CD4-positive, alpha-beta memory T cell (primary cell): ENCODE data around the gene HUS1B. TPM values are rescaled to one million over a fixed set of nuclear protein-coding genes. Genes with fewer than 3 reads are reported as not detected.
A peak's percentile ranks its signal among the peaks of the same experiment; 100 is the strongest.
"Not testable (repeated sequence)": the region's sequence is repeated elsewhere in the genome, so short reads cannot be mapped to it uniquely, and the experiment has no call there.

Experiments used
- CTCF ChIA-PET: fragments of 350-600 bp; sonication (Branson Sonifier 250); formaldehyde crosslinking; loops from one replicate; lab custom pipeline; 2021; ENCODE audit warnings: inconsistent platforms; ENCODE audit not compliant: partially characterized antibody; lab: Charles Lee
- POLR2A ChIA-PET: fragments of 350-600 bp; sonication (Branson Sonifier 250); formaldehyde crosslinking; loops from one replicate; lab custom pipeline; 2021; ENCODE audit not compliant: partially characterized antibody; lab: Charles Lee
- DNase-seq, 5 donors: peaks; one replicate each; pipeline versions ENCODE4 v3.0.0 to v3.0.0-alpha.2; 2020 to 2022; ENCODE audit warnings: mixed read lengths in 1 of 5
- H3K27ac ChIP-seq: one replicate; pipeline ENCODE4 v1.7.0; 2013; ENCODE audit warnings: low read depth, low read length
- H3K27me3 ChIP-seq: 2 replicates; pipeline ENCODE4 v1.7.0; 2013; ENCODE audit warnings: mild to moderate bottlenecking, low read length, moderate library complexity; ENCODE audit not compliant: insufficient read depth
- H3K36me3 ChIP-seq: 2 replicates; pipeline ENCODE4 v1.7.0; 2013; ENCODE audit warnings: mild to moderate bottlenecking, low read length, moderate library complexity; ENCODE audit not compliant: insufficient read depth
- H3K4me1 ChIP-seq: 2 replicates; pipeline ENCODE4 v1.7.0; 2013; ENCODE audit warnings: mild to moderate bottlenecking, low read length, moderate library complexity; ENCODE audit not compliant: insufficient read depth
- H3K4me3 ChIP-seq, 2 donors: one replicate each; pipeline ENCODE4 v1.7.0; 2013; ENCODE audit warnings: low read length in 2 of 2, mild to moderate bottlenecking in 1 of 2
- H3K9me3 ChIP-seq, 2 donors: one replicate each; pipeline ENCODE4 v1.7.0; 2013; ENCODE audit warnings: low read length in 2 of 2, control low read depth in 1 of 2; ENCODE audit not compliant: control insufficient read depth in 1 of 2
- H3K27ac Mint-ChIP-seq, 7 donors: one replicate each; pipeline ENCODE4 v1.8.0; 2020 to 2021; ENCODE audit warnings: mixed read lengths in 7 of 7, mild to moderate bottlenecking in 6 of 7, inconsistent platforms in 3 of 7, moderate library complexity in 3 of 7
- H3K27me3 Mint-ChIP-seq, 2 donors: one replicate each; pipeline ENCODE4 v1.8.0; 2020 to 2021; ENCODE audit warnings: mixed read lengths in 2 of 2
- H3K36me3 Mint-ChIP-seq, 2 donors: one replicate each; pipeline ENCODE4 v1.8.0; 2020 to 2021; ENCODE audit warnings: mixed read lengths in 2 of 2, inconsistent platforms in 1 of 2, mild to moderate bottlenecking in 1 of 2
- H3K4me1 Mint-ChIP-seq, 4 donors: one replicate each; pipeline ENCODE4 v1.8.0; 2020 to 2021; ENCODE audit warnings: mixed read lengths in 4 of 4, mild to moderate bottlenecking in 1 of 4
- H3K4me3 Mint-ChIP-seq, 8 donors: one replicate each; pipeline ENCODE4 v1.8.0; 2020 to 2021; ENCODE audit warnings: mixed read lengths in 8 of 8, mild to moderate bottlenecking in 7 of 8, moderate library complexity in 6 of 8, inconsistent platforms in 3 of 8
- H3K9me3 Mint-ChIP-seq, 8 donors: one replicate each; pipeline ENCODE4 v1.8.0; 2020 to 2021; ENCODE audit warnings: mixed read lengths in 8 of 8, mild to moderate bottlenecking in 5 of 8, inconsistent platforms in 3 of 8, moderate library complexity in 1 of 8
- intact Hi-C: fragments of 100-400 bp; cut with micrococcal nuclease; formaldehyde crosslinking; loops from one replicate; pipeline ENCODE4 v1.15.1; 2023
- polyA plus RNA-seq, 2 donors: library from polyadenylated mRNA; unstranded; fragments of 300-500 nt; fragmentation: Illumina TruSeq; gene quantifications; one replicate each; pipeline ENCODE4 v1.2.3, GENCODE V29; 2021
- total RNA-seq, 2 experiments: library from RNA; stranded (reverse); gene quantifications; one replicate each; pipeline ENCODE4 v1.2.3, GENCODE V29; 2021

HUS1B gene
- total and polyA plus RNA-seq, 4 experiments from 2014 or later = 0.78 to 2.6 (median 2.0) TPM

GRCh38 chr6:701215-701614, 44.3 kb upstream of the HUS1B start:
- ChIA-PET POLR2A (no interaction called here), CTCF (interaction anchor here (0.7 to 1.1 kb wide), 4 partner anchors 8 to 109 kb away, joined by 3 read pairs; no protein-coding TSS in a partner anchor)

GRCh38 chr6:700490-700889, 43.6 kb upstream of the HUS1B start:
- Mint-ChIP-seq H3K4me1 (no peaks in the 10 kb centered on the region), H3K9me3 (no peaks in the 10 kb centered on the region), H3K36me3 (no peaks in the 10 kb centered on the region), H3K27ac (peak overlapping the region in 1 of 7 donors; percentile 13), H3K27me3 (no peaks in the 10 kb centered on the region), H3K4me3 (no peak overlapping the region)
- intact Hi-C loops = no loop called here
- Histone ChIP-seq H3K4me3 (no peak overlapping the region), H3K9me3 (no peaks in the 10 kb centered on the region), H3K27ac (no peak overlapping the region), H3K36me3 (no peaks in the 10 kb centered on the region), H3K4me1 (no peaks in the 10 kb centered on the region), H3K27me3 (no peaks in the 10 kb centered on the region)
- no peak for DNase-seq
- POLR2A ChIA-PET = no interaction called here
- CTCF ChIA-PET = interaction anchor here (0.7 to 1.1 kb wide), 4 partner anchors 9 to 108 kb away, joined by 3 read pairs; no protein-coding TSS in a partner anchor

More at GRCh38 chr6:701215-701614, 44.3 kb upstream of the HUS1B start:
- Histone ChIP-seq H3K9me3 (no peaks in the 10 kb centered on the region), H3K27me3 (no peaks in the 10 kb centered on the region), H3K4me1 (no peaks in the 10 kb centered on the region), H3K27ac (no peak overlapping the region), H3K4me3 (no peak overlapping the region), H3K36me3 (no peaks in the 10 kb centered on the region)
- no peaks in the 10 kb centered on the region for H3K36me3 Mint-ChIP-seq
- no peaks in the 10 kb centered on the region for H3K4me1 Mint-ChIP-seq
- H3K9me3 Mint-ChIP-seq = no peaks in the 10 kb centered on the region
- H3K27me3 Mint-ChIP-seq = no peaks in the 10 kb centered on the region
- intact Hi-C loops = no loop called here
- H3K27ac Mint-ChIP-seq = no peak overlapping the region
- H3K4me3 Mint-ChIP-seq = no peak overlapping the region
- DNase-seq = no peak

- Mint-ChIP-seq H3K36me3 (no peaks in the 10 kb centered on the region), H3K4me3 (no peak overlapping the region), H3K9me3 (no peaks in the 10 kb centered on the region), H3K4me1 (peaks cover 0 to 5% (median 0%) of the 10 kb centered on the region in 4 donors), H3K27me3 (no peaks in the 10 kb centered on the region), H3K27ac (peak overlapping the region in 1 of 7 donors; percentile 19)
- H3K27ac ChIP-seq = no peak overlapping the region
- intact Hi-C loops = loop anchor here (10.0 kb wide), 1 partner anchor 305 kb away; the partner anchor contains the start of gene IRF4
- no peak for DNase-seq
- no peaks in the 10 kb centered on the region for H3K27me3 ChIP-seq
- POLR2A ChIA-PET = no interaction called here
- no peak overlapping the region for H3K4me3 ChIP-seq
- no peaks in the 10 kb centered on the region for H3K4me1 ChIP-seq
- H3K36me3 ChIP-seq = no peaks in the 10 kb centered on the region
- H3K9me3 ChIP-seq = no peaks in the 10 kb centered on the region
- CTCF ChIA-PET = interaction anchor here (0.7 kb wide), 1 partner anchor 23 kb away, joined by 3 read pairs; no protein-coding TSS in a partner anchor
These were observed 42.4 kb upstream of the HUS1B start for GRCh38 chr6:699319-699718.

GRCh38 chr6:694431-695126, 37.7 kb upstream of the HUS1B start:
- CTCF ChIA-PET, POLR2A ChIA-PET: not testable (repeated sequence)
- H3K4me3 Mint-ChIP-seq = peak overlapping the region in 2 of 8 donors; percentile 23 to 52

GRCh38 chr6:693723-694009, 36.8 kb upstream of the HUS1B start:
- Mint-ChIP-seq H3K9me3 (no peaks in the 10 kb centered on the region), H3K4me3 (peak overlapping the region; percentile 91 to 97 (median 94)), H3K4me1 (peaks cover 25 to 50% (median 29%) of the 10 kb centered on the region in 4 donors), H3K27ac (peak overlapping the region in 3 of 7 donors; percentile 59 to 97 (median 84)), H3K27me3 (no peaks in the 10 kb centered on the region), H3K36me3 (peaks cover 8 to 15% of the 10 kb centered on the region in 2 donors)
- DNase-seq = no peak
- ChIA-PET POLR2A (interaction anchor here (1.2 to 2.2 kb wide), 6 partner anchors 10 to 247 kb away, joined by 4 to 25 read pairs (median 6); no protein-coding TSS in a partner anchor), CTCF (interaction anchor here (0.9 to 1.8 kb wide), 3 partner anchors 17 to 101 kb away, joined by 3 to 5 read pairs (median 4); no protein-coding TSS in a partner anchor)
- Histone ChIP-seq H3K4me3 (peak overlapping the region in 1 of 2 donors; percentile 81), H3K36me3 (peaks cover 9% of the 10 kb centered on the region), H3K4me1 (peaks cover 30% of the 10 kb centered on the region), H3K9me3 (no peaks in the 10 kb centered on the region), H3K27me3 (no peaks in the 10 kb centered on the region), H3K27ac (peak overlapping the region; percentile 77)
- intact Hi-C loops = loop anchor here (1.0 to 10.0 kb wide), 2 partner anchors 18 to 299 kb away; partner anchors contain the start of gene IRF4

More at GRCh38 chr6:694431-695126, 37.7 kb upstream of the HUS1B start:
- H3K4me1 ChIP-seq = peaks cover 30% of the 10 kb centered on the region
- not testable (repeated sequence) for H3K9me3 Mint-ChIP-seq, H3K4me3 ChIP-seq, DNase-seq, H3K9me3 ChIP-seq, H3K27ac ChIP-seq, H3K27me3 ChIP-seq, H3K36me3 ChIP-seq, H3K27me3 Mint-ChIP-seq
- intact Hi-C loops = loop anchor here (10.0 kb wide), 1 partner anchor 300 kb away; the partner anchor contains the start of gene IRF4
- Mint-ChIP-seq H3K4me1 (peaks cover 23 to 43% (median 27%) of the 10 kb centered on the region in 4 donors), H3K27ac (peak overlapping the region in 1 of 7 donors; percentile 41), H3K36me3 (peaks cover 4 to 11% of the 10 kb centered on the region in 2 donors)

- peak within 1 kb of the TSS; percentile 94 to 98 (median 96) for H3K4me3 Mint-ChIP-seq
- Histone ChIP-seq H3K27me3 (no peaks in the 10 kb centered on the region), H3K4me3 (peak within 1 kb of the TSS; percentile 81 to 89), H3K27ac (peak within 1 kb of the TSS; percentile 77), H3K9me3 (no peaks in the 10 kb centered on the region), H3K4me1 (peaks cover 35% of the 10 kb centered on the region), H3K36me3 (peaks cover 15% of the 10 kb centered on the region)
- H3K27me3 Mint-ChIP-seq = no peaks in the 10 kb centered on the region
- intact Hi-C loops = loop anchor here (1.0 to 10.0 kb wide), 2 partner anchors 18 to 298 kb away; partner anchors contain the start of gene IRF4
- H3K4me1 Mint-ChIP-seq = peaks cover 25 to 50% (median 29%) of the 10 kb centered on the region in 4 donors
- peak within 1 kb of the TSS; percentile 93 to 97 (median 94) for H3K27ac Mint-ChIP-seq
- H3K9me3 Mint-ChIP-seq = no peaks in the 10 kb centered on the region
- CTCF ChIA-PET = interaction anchor here (0.9 to 1.8 kb wide), 6 partner anchors 9 to 100 kb away, joined by 3 to 5 read pairs (median 4); no protein-coding TSS in a partner anchor
- peaks cover 8 to 15% of the 10 kb centered on the region in 2 donors for H3K36me3 Mint-ChIP-seq
- DNase-seq = peak; percentile 80 to 83 (median 82)
- POLR2A ChIA-PET = interaction anchor here (0.7 to 2.2 kb wide), 9 partner anchors 11 to 246 kb away, joined by 3 to 25 read pairs (median 5); no protein-coding TSS in a partner anchor
These were observed 36.2 kb upstream of the HUS1B start, which contains the start of gene EXOC2 for GRCh38 chr6:692858-693722. Gene EXOC2 (minus strand): TSS chr6:693139. CDS start chr6:637818, 55,321 bp downstream.
